ENCODE data around the gene PKHD1. TPM values are rescaled to one million over a fixed set of nuclear protein-coding genes. Genes with fewer than 3 reads are reported as not detected.

The PKHD1 gene
- total RNA-seq, 1 experiment from 2014 or later = not detected

- H3K4me1 ChIP-seq (ENCODE audit: control insufficient read depth, insufficient read depth, low read length) = no peaks in the 10 kb centered on the region
- POLR2A ChIA-PET = no interaction called here
- DNase-seq (ENCODE audit: low read depth, low spot score) (no peak), ATAC-seq (no peak)
- intact Hi-C loops (cut with micrococcal nuclease; ENCODE audit: unreplicated experiment) (no loop called here), in situ Hi-C loops (cut with HindIII; ENCODE audit: low pct_unique_long_range_greater_than_20kb, low sequenced_read_pairs) (no loop called here)
- no peaks in the 10 kb centered on the region for H3K9me3 ChIP-seq (ENCODE audit: control insufficient read depth, insufficient read depth, low read depth, low read length)
- no TSS peak for BruUV-seq (replicated peaks)
- peaks cover 2% of the 10 kb centered on the region; the same call in 1 of the 2 replicates for H3K27me3 ChIP-seq (ENCODE audit: control insufficient read depth, insufficient read depth, low read length)
- H3K4me3 ChIP-seq (ENCODE audit: low read depth in 2 of 2, low read length in 2 of 2) = no peak overlapping the region
- H3K27ac ChIP-seq (ENCODE audit: low read length) = no peak overlapping the region
- CTCF ChIA-PET = no interaction called here
- TF ChIP-seq REST (IDR thresholded peaks at IDR 0.05; ENCODE audit: insufficient read depth in 1 of 2, low read depth in 2 of 2, low read length in 1 of 2) = no peak
- TF ChIP-seq SIN3A (IDR thresholded peaks at IDR 0.05; ENCODE audit: borderline replicate concordance, insufficient read depth, low read depth, low read length) = no peak
- no peak for TF ChIP-seq TCF7L2 (IDR thresholded peaks at IDR 0.05; ENCODE audit: low read depth, low read length)
- TF ChIP-seq CTCF (IDR thresholded peaks at IDR 0.05) = no peak
- no peak for TF ChIP-seq POLR2AphosphoS5 (IDR thresholded peaks at IDR 0.05; ENCODE audit: low read depth, low read length)
- no peaks in the 10 kb centered on the region for H3K36me3 ChIP-seq (ENCODE audit: control insufficient read depth, insufficient read depth, low read length)
Observed at GRCh38 chr6:52106994-52107393, 19.6 kb upstream of the PKHD1 start.

GRCh38 chr6:52104979-52105378 lies 17.6 kb upstream of the PKHD1 start:
- Histone ChIP-seq H3K36me3 (ENCODE audit: control insufficient read depth, insufficient read depth, low read length) (no peaks in the 10 kb centered on the region), H3K4me1 (ENCODE audit: control insufficient read depth, insufficient read depth, low read length) (no peaks in the 10 kb centered on the region), H3K4me3 (ENCODE audit: low read depth in 2 of 2, low read length in 2 of 2) (no peak overlapping the region), H3K9me3 (ENCODE audit: control insufficient read depth, insufficient read depth, low read depth, low read length) (no peaks in the 10 kb centered on the region), H3K27ac (ENCODE audit: low read length) (no peak overlapping the region), H3K27me3 (ENCODE audit: control insufficient read depth, insufficient read depth, low read length) (peaks cover 2% of the 10 kb centered on the region)
- in situ Hi-C loops (cut with HindIII; ENCODE audit: low pct_unique_long_range_greater_than_20kb, low sequenced_read_pairs) (no loop called here), intact Hi-C loops (cut with micrococcal nuclease; ENCODE audit: unreplicated experiment) (no loop called here)
- ATAC-seq (no peak), DNase-seq (ENCODE audit: low read depth, low spot score) (no peak)
- BruUV-seq (replicated peaks) = no TSS peak
- CTCF ChIA-PET = no interaction called here
- POLR2A ChIA-PET = no interaction called here
- TF ChIP-seq SIN3A (IDR thresholded peaks at IDR 0.05; ENCODE audit: borderline replicate concordance, insufficient read depth, low read depth, low read length) = no peak
- no peak for TF ChIP-seq TCF7L2 (IDR thresholded peaks at IDR 0.05; ENCODE audit: low read depth, low read length)
- TF ChIP-seq POLR2AphosphoS5 (IDR thresholded peaks at IDR 0.05; ENCODE audit: low read depth, low read length) = no peak
- no peak; the same call in 1 of the 2 replicates for TF ChIP-seq CTCF (IDR thresholded peaks at IDR 0.05)
- TF ChIP-seq REST (IDR thresholded peaks at IDR 0.05; ENCODE audit: insufficient read depth in 1 of 2, low read depth in 2 of 2, low read length in 1 of 2) = no peak
